Muscle of leg (tissue), 16 donors: ENCODE data around the gene CEMIP2. TPM values are rescaled to one million over a fixed set of nuclear protein-coding genes. Genes with fewer than 3 reads are reported as not detected.
A peak's percentile ranks its signal among the peaks of the same experiment; 100 is the strongest.
"Not testable (repeated sequence)": the region's sequence is repeated elsewhere in the genome, so short reads cannot be mapped to it uniquely, and the experiment has no call there.

Experiments
- DNase-seq: peaks from one replicate; pipeline ENCODE4 v3.0.0; 2013
- H3K27ac ChIP-seq: one replicate; pipeline ENCODE4 v1.5.1; 2013; ENCODE audit warnings: mild to moderate bottlenecking, low read length, control low read depth
- H3K27me3 ChIP-seq: one replicate; pipeline ENCODE4 v1.6.1; 2013; ENCODE audit warnings: low read length; ENCODE audit not compliant: control insufficient read depth, insufficient read depth
- H3K36me3 ChIP-seq: one replicate; pipeline ENCODE4 v1.6.1; 2013; ENCODE audit warnings: low read length; ENCODE audit not compliant: control insufficient read depth, insufficient read depth
- H3K4me1 ChIP-seq: one replicate; pipeline ENCODE4 v1.6.1; 2013; ENCODE audit warnings: low read length; ENCODE audit not compliant: control insufficient read depth, insufficient read depth
- H3K4me3 ChIP-seq: one replicate; pipeline ENCODE4 v1.5.1; 2013; ENCODE audit warnings: low read length, control low read depth
- H3K9me3 ChIP-seq: replicated peaks from 2 replicates; pipeline ENCODE4 v1.6.1; 2013; ENCODE audit warnings: low read depth, low read length; ENCODE audit not compliant: control insufficient read depth
- WGBS: methylation state at CpG from one replicate; pipeline ENCODE4 v1.1.5; 2013; ENCODE audit warnings: missing lambda C conversion rate; ENCODE audit not compliant: insufficient coverage; 5-methylcytosine and 5-hydroxymethylcytosine counted together
- long read RNA-seq, 11 donors: transcript quantifications; one replicate each; lab custom pipeline, GENCODE V29; 2026
- polyA plus RNA-seq, 8 donors: library from polyadenylated mRNA; unstranded; fragments of 120-200 nt; gene quantifications; one replicate each; pipeline versions ENCODE4 v1.2.1 to v1.2.3, GENCODE V29; 2013; ENCODE audit warnings: inconsistent platforms in 1 of 8, low replicate concordance in 1 of 8; ENCODE audit not compliant: insufficient read length in 8 of 8, insufficient read depth in 1 of 8
- total RNA-seq: library from RNA; stranded (reverse); fragments of 120-200 nt; gene quantifications from one replicate; pipeline ENCODE4 v1.2.4, GENCODE V29; 2013

The CEMIP2 gene
- total RNA-seq, result 19.9 TPM
- polyA plus RNA-seq, result 10 to 100 TPM; 20.1 to 44.6 (median 27.0) TPM
- long read RNA-seq, donor 1, partial matches to known transcripts, result 0 of 1 reads
- long read RNA-seq, donor 1, other reads (novel, unspliced or antisense), result 0 of 1 reads
- long read RNA-seq, donor 2, result 0 reads
- long read RNA-seq, donor 3, full-length matches to known transcripts, result 1 of 1 reads
- long read RNA-seq, donor 3, partial matches to known transcripts, result 0 of 1 reads
- long read RNA-seq, donor 3, other reads (novel, unspliced or antisense), result 0 of 1 reads
- long read RNA-seq, donor 4, full-length matches to known transcripts, result 1 of 1 reads
- long read RNA-seq, donor 4, partial matches to known transcripts, result 0 of 1 reads
- long read RNA-seq, donor 4, other reads (novel, unspliced or antisense), result 0 of 1 reads
- long read RNA-seq, donor 5, full-length matches to known transcripts, result 7 of 7 reads
- long read RNA-seq, donor 5, partial matches to known transcripts, result 0 of 7 reads
- long read RNA-seq, donor 5, other reads (novel, unspliced or antisense), result 0 of 7 reads
- long read RNA-seq, donor 6, result 0 reads
- long read RNA-seq, donor 7, full-length matches to known transcripts, result 3 of 3 reads
- long read RNA-seq, donor 7, partial matches to known transcripts, result 0 of 3 reads
- long read RNA-seq, donor 7, other reads (novel, unspliced or antisense), result 0 of 3 reads
- long read RNA-seq, donor 8, full-length matches to known transcripts, result 1 of 1 reads
- long read RNA-seq, donor 8, partial matches to known transcripts, result 0 of 1 reads
- long read RNA-seq, donor 8, other reads (novel, unspliced or antisense), result 0 of 1 reads
- long read RNA-seq, donor 9, full-length matches to known transcripts, result 2 of 2 reads
- long read RNA-seq, donor 9, partial matches to known transcripts, result 0 of 2 reads
- long read RNA-seq, donor 9, other reads (novel, unspliced or antisense), result 0 of 2 reads
- long read RNA-seq, donor 10, full-length matches to known transcripts, result 3 of 3 reads
- long read RNA-seq, donor 10, partial matches to known transcripts, result 0 of 3 reads
- long read RNA-seq, donor 10, other reads (novel, unspliced or antisense), result 0 of 3 reads
- long read RNA-seq, donor 11, full-length matches to known transcripts, result 1 of 1 reads
- long read RNA-seq, donor 11, partial matches to known transcripts, result 0 of 1 reads
- long read RNA-seq, donor 11, other reads (novel, unspliced or antisense), result 0 of 1 reads

- Histone ChIP-seq H3K9me3 (no peaks in the 10 kb centered on the region), H3K27ac (peak within 1 kb of the TSS; percentile 95), H3K4me1 (peaks cover 27% of the 10 kb centered on the region), H3K36me3 (no peaks in the 10 kb centered on the region), H3K4me3 (peak within 1 kb of the TSS; percentile 73), H3K27me3 (no peaks in the 10 kb centered on the region)
- DNase-seq, result peak; percentile 96
- 1% methylated on average over 60 of the region's 86 CpGs for WGBS
These were observed at the start of gene CEMIP2 for GRCh38 chr9:71768388-71769174. CEMIP2 (minus strand) TSS chr9:71768513; CDS start chr9:71750373, 18,140 bp downstream.

GRCh38 chr9:71816916-71817451, 48.7 kb upstream of the CEMIP2 start:
- DNase-seq, result peak; percentile 53
- Histone ChIP-seq H3K4me3 (no peak overlapping the region), H3K36me3 (no peaks in the 10 kb centered on the region), H3K9me3 (no peaks in the 10 kb centered on the region), H3K27ac (peak overlapping the region; percentile 48), H3K4me1 (peaks cover 19% of the 10 kb centered on the region), H3K27me3 (no peaks in the 10 kb centered on the region)
- WGBS, result 21% methylated on average over 6 of the region's 9 CpGs

GRCh38 chr9:71814815-71815214, 46.5 kb upstream of the CEMIP2 start:
- H3K4me1 ChIP-seq, result peaks cover 21% of the 10 kb centered on the region
- 20% methylated on average over 1 of the region's 3 CpGs for WGBS

GRCh38 chr9:71814226-71814625, 45.9 kb upstream of the CEMIP2 start:
- WGBS, result no CpG with 5 or more reads among the region's 3 CpGs
- Histone ChIP-seq H3K36me3 (no peaks in the 10 kb centered on the region), H3K4me3 (no peak overlapping the region), H3K27ac (peak overlapping the region; percentile 73), H3K9me3 (no peaks in the 10 kb centered on the region), H3K4me1 (peaks cover 21% of the 10 kb centered on the region), H3K27me3 (no peaks in the 10 kb centered on the region)
- DNase-seq, result peak; percentile 87

More at GRCh38 chr9:71814815-71815214, 46.5 kb upstream of the CEMIP2 start:
- no peak overlapping the region for H3K4me3 ChIP-seq
- peak overlapping the region; percentile 73 for H3K27ac ChIP-seq
- DNase-seq, result peak; percentile 97
- H3K27me3 ChIP-seq, result no peaks in the 10 kb centered on the region
- H3K36me3 ChIP-seq, result no peaks in the 10 kb centered on the region
- H3K9me3 ChIP-seq, result no peaks in the 10 kb centered on the region

GRCh38 chr9:71812385-71812784, 44.1 kb upstream of the CEMIP2 start:
- peak; percentile 94 for DNase-seq
- H3K36me3 ChIP-seq, result no peaks in the 10 kb centered on the region
- H3K27ac ChIP-seq, result peak overlapping the region; percentile 77
- no peak overlapping the region for H3K4me3 ChIP-seq
- WGBS, result 10% methylated on average over 4 of the region's 4 CpGs
- H3K4me1 ChIP-seq, result peaks cover 20% of the 10 kb centered on the region
- H3K27me3 ChIP-seq, result no peaks in the 10 kb centered on the region
- H3K9me3 ChIP-seq, result no peaks in the 10 kb centered on the region

- Histone ChIP-seq H3K27me3 (no peaks in the 10 kb centered on the region), H3K4me3 (no peak overlapping the region), H3K36me3 (no peaks in the 10 kb centered on the region), H3K27ac (no peak overlapping the region), H3K9me3 (no peaks in the 10 kb centered on the region), H3K4me1 (peaks cover 12% of the 10 kb centered on the region)
- no peak for DNase-seq
- WGBS, result no CpG with 5 or more reads among the region's 2 CpGs
These were observed 39.8 kb upstream of the CEMIP2 start for GRCh38 chr9:71808068-71808467.

- H3K9me3 ChIP-seq, result no peaks in the 10 kb centered on the region
- H3K27me3 ChIP-seq, result no peaks in the 10 kb centered on the region
- H3K27ac ChIP-seq, result no peak overlapping the region
- H3K4me3 ChIP-seq, result no peak overlapping the region
- no peaks in the 10 kb centered on the region for H3K36me3 ChIP-seq
- peak; percentile 73 for DNase-seq
- H3K4me1 ChIP-seq, result peaks cover 5% of the 10 kb centered on the region
- WGBS, result 20% methylated on average over 1 of the region's 1 CpG
These were observed 38.6 kb upstream of the CEMIP2 start for GRCh38 chr9:71806901-71807307.

- no CpG with 5 or more reads among the region's 1 CpG for WGBS
- H3K27ac ChIP-seq, result not testable (repeated sequence)
These were observed 36.8 kb upstream of the CEMIP2 start for GRCh38 chr9:71805096-71805495.

GRCh38 chr9:71801826-71802225, 33.5 kb upstream of the CEMIP2 start:
- Histone ChIP-seq H3K4me1 (peaks cover under 1% of the 10 kb centered on the region), H3K9me3 (no peaks in the 10 kb centered on the region), H3K27me3 (no peaks in the 10 kb centered on the region), H3K4me3 (no peak overlapping the region), H3K36me3 (no peaks in the 10 kb centered on the region), H3K27ac (no peak overlapping the region)
- no peak for DNase-seq
- no CpG with 5 or more reads among the region's 3 CpGs for WGBS

More at GRCh38 chr9:71805096-71805495, 36.8 kb upstream of the CEMIP2 start:
- not testable (repeated sequence) for H3K27me3 ChIP-seq, H3K9me3 ChIP-seq, H3K4me3 ChIP-seq, H3K36me3 ChIP-seq, H3K4me1 ChIP-seq
- DNase-seq, result peak; percentile 62
